HG03342 (cell line): ENCODE data around the gene EXOC8.

ENCODE experiments used
- ATAC-seq: cut with Tn5 transposase; IDR thresholded peaks from one replicate; pipeline ENCODE4 v1.9.1; 2021; ENCODE audit warnings: mild to moderate bottlenecking, moderate library complexity; ENCODE audit not compliant: unreplicated experiment

Gene EXOC8, protein sequence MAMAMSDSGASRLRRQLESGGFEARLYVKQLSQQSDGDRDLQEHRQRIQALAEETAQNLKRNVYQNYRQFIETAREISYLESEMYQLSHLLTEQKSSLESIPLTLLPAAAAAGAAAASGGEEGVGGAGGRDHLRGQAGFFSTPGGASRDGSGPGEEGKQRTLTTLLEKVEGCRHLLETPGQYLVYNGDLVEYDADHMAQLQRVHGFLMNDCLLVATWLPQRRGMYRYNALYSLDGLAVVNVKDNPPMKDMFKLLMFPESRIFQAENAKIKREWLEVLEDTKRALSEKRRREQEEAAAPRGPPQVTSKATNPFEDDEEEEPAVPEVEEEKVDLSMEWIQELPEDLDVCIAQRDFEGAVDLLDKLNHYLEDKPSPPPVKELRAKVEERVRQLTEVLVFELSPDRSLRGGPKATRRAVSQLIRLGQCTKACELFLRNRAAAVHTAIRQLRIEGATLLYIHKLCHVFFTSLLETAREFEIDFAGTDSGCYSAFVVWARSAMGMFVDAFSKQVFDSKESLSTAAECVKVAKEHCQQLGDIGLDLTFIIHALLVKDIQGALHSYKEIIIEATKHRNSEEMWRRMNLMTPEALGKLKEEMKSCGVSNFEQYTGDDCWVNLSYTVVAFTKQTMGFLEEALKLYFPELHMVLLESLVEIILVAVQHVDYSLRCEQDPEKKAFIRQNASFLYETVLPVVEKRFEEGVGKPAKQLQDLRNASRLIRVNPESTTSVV

DNA sequence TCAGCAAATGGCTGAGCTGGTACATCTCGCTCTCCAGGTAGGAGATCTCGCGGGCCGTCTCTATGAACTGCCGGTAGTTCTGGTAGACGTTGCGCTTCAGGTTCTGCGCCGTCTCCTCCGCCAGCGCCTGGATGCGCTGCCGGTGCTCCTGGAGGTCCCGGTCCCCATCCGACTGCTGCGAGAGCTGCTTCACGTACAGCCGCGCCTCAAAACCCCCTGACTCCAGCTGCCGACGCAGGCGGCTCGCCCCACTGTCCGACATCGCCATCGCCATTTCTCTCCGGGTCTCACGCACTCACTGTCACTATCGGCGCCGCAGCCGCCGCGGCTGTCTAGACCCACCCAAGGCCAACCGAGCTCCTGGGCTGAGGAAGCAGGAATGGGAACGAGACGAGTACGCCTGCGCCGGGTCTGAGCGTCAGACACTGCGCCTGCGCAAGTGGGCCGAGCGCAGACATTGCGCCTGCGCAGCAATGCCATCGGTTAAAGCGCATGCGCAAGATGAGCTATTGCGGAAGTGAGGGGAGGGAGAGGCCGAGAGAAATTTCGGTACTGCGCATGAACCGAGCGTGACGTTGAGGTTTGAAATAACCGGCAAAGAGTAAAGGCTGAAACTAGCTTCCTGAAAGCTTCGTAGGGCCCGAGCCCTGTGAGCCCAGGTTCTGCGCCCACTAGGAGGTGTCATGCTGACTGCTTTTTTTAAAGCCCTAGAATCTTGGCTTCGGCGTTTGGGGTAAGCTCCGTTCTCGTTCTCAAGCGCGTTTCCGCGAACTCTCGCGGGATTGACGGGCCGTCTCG is at the start of gene EXOC8:
Gene EXOC8 (minus strand): TSS at position 381 of the 798 bp plus-strand sequence. CDS start 107 bp downstream, at position 274.
- ATAC-seq = peak; percentile 66

DNA sequence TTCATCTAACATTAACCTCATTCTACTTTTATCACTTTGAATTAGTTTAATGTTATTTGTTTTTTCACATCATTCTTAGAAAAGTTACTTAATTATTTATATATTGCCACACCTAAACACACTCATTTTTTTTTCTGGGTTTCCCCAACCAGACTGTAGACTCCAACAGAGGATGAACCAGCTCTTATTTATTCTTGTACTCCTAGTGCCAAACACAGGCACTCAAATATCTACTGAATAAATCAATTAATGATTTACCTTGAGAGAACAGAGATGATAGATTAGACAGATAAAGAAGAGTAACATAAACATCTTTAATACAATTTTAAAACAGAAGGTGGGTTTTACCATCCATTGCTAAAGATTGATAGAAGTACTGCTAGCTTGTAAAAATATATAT is 48.8 kb upstream of the EXOC8 start:
- no peak for ATAC-seq

DNA sequence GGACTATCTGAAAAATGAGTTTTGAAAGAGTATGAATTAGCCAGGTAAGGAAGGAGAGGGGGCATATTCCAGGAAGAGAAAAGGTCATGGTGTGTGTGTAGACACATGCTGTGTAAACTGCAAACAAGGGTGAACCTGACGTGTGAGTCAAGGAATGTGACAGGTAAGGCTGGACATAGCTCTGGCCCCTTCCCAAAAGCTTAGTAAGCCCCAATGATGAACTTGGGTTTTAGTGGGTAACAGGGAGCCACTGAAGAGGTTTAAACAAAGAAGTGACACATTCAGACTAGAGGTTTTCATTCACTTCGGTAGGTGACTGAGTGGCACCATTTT is 47.7 kb upstream of the EXOC8 start:
- ATAC-seq = no peak

DNA sequence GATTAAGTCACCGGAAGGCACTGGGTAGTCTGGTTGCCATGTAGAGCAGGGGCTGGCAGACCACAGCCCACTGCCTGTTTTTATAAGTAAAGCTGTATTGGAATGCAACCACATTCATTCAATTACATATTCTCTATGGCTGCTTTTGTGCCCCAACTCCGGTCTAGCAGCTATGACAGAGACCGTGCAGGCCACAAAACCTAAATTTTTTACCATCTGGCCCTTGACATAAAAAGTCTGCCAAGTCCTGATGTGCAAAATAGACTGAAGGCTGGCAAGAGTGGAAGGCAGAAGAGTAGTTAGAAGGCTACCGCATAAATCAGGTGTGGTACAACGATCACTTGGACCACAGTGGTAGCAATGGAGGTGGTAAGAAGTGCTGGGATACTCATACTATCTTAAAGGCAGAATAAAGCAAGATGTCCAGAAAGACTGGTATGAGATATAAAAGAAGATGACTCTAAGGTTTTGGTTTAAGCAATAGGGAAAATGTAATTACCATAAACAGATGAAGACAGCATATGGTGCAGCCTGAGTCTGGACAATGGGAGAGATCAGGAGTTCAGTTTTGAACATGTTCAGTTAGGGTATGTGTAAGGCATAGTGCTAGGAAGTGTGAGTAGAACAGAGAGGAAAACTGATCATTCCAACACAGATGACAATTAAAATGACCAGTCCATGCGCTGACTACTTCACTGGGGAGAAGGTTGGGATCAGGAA is 47.2 kb upstream of the EXOC8 start:
- ATAC-seq = no peak

DNA sequence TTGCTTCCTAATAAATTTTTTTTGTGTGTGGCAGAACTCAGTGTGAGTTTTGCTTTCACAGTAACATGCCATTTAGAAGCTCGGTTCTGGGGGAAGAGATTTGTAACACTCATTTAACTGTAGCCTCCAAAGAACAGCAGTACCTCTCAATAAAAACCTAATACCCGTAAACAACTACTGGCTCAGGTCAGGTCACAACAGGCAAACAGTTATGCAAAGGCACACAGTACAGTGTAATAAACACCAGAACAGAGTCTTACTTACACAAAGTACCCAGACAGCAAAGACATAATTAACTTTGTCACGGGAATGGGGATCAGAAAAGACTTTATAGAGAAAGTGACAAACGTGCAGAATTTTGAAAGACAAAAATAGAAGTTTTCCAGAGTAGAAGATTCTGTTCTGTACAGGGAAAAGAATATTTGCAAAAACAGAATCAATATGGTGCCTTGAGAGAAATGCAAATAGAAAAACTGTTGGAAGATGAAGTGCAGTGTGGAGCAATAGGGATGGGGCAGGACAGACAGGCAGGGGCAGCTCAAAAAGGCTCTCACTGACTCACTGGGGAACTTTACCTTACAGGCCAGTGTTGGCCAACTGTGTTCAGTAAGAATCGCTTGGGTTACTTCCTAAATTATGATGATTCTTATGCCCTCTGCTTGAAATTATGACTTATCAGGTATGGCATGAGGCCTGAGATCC is 45.7 kb upstream of the EXOC8 start:
- no peak for ATAC-seq

DNA sequence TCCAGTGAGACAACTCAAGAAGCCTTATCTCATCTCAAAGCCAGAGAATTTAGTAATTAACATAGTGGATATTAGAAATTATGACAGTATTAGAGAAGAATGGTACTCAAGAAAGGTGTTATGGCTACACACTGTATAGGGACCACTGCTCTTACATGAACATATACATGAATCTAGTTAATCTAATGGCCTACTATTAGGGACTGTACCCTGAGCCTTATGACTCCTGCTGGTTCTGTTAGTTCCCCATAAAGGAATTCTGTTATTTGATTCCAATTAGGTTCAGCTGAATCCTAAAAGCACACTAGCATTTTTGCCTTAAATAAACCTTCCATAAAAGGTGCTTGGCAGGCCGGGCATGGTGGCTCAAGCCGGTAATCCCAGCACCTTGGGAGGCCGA is 44.8 kb upstream of the EXOC8 start:
- ATAC-seq = no peak

DNA sequence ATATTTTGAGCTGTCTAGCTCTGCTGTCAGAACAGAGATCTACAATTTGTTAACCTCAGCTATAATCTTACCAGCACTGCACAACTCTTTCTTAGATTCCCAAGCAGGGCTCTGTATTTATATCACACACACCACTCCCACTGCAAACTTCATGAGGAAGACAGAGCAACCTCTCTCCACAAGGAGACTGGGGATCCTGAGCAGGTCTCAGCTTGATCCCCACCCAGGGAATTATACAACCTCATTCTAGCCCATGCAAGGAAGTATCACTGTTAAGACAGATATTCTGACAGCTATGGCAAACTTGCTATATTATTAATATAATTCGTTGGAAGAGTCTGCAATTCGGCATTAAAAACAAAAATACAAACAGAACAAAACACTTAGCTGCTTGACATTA is 44.1 kb upstream of the EXOC8 start:
- ATAC-seq = no peak

DNA sequence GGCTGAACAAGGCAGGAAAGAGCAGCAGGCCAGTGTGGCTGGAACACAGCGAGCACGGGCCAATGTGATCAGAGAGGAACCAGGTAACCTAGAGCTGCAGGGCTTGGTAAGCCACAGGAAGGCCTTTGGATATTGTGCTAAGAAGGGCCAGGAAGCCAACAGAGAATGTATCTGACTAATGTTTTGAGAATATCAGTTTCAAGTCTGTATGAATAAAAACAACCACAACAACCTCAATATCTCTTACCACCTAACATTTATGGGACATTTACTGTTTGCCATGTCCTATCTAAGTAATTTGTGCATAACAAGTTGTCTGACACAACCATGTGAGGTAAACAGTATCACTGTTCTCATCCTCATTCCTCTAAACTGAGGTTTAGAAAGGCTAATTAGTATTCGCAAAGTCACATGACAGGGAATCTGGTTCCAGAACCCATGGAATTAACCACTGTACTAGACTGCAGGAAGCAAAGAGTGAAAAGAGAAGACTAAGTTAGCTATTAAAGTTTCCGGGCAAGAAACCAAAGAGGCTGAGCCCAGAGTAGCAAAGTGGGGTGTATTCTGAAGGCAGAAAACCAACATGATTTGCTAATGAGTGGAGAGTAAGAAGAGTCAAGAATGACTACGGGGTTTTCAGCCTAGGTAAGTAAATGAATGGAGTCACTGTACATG is 39.4 kb upstream of the EXOC8 start:
- peak; percentile 66 for ATAC-seq

DNA sequence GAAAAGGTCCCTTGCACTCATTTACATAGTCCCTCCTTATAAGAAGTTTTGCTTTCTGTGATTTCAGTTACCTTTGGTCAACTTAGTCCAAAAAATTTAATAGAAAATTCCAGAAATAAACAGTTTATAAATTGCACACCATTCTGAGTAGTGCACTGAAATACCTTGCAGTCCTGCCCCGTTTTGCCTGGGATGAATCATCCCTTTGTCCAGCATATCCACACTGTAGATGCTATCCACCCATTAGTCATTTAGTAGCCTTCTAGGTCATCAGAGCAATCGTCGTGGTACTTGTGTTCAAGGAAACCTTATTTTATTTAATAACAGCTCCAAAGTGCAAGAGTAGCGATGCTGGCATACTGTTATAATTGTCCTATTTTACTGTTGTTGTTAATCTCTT is 38.4 kb upstream of the EXOC8 start:
- ATAC-seq = no peak

DNA sequence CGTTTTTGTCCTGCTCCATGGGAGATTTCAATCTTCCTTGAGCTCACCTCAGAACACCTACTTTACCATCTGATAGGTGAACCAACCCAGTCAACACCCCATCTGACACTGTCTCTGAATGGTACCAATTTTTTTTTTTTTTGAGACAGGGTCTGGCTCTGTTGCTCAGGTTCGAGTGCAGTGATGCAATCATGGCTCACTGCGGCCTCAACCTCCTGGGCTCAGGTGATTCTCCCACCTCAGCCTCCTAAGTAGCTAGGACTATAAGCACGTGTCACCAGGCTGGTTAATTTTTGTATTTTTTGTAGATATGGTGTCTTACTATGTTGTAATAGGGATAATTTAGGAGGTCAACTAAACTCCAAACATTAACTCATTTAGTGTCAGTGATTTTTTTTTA is 36.7 kb upstream of the EXOC8 start:
- no peak for ATAC-seq

DNA sequence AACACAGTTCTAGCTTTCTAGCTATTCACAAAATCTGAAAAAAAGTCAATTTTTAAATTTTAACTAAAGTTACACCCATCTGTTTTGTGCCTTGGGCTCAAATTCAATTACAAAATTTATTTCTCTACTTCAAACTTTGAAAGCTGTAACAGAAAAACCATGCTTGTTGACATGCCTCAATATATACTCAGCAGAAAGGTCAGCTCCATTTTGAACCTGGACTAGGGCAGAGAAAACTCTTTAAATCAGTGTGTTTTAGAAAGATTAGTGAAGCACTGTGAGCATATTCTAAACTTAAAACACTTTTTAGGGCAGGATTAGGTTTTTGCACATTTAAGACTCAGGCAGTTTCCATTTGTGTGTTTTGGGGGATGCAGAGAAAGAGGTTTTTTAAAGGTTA is 34.8 kb upstream of the EXOC8 start:
- no peak for ATAC-seq

DNA sequence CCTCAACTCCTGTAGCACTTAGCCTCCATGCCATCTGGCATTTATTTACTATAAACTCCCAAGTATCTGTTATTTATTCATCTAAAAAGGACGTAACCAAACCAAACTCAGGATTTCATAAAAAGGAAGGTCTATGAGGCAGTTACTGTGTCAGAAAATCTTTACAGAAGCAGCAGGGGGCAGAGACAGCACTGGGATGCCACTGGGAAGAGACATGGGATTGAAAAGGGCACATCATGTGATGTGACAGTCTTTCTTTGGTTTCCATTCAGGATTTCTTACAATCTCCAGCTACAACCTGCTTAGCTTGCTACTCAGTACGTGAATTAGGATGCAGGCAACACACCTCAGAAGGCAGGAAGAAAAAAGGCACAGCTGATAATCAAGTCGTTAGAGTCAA is 31.6 kb upstream of the EXOC8 start:
- ATAC-seq = no peak

DNA sequence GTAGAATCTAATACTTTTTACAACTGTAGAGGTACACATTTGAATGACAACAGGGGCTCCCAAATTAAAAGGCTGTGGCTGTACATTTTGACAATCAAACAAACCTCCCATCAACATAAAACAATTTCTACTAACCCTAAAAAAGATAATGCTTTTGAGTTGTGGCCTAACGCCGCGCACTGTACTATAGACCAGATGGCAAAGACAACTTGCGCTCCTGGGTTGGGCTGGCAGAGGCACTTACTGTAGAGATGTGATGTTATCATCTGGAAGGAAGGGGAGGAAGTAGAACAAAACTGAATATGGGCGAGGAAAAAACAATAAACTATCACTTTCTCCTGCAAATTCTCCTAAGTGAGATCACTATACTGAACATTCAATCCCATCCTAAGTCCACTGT is 26.5 kb upstream of the EXOC8 start:
- no peak for ATAC-seq

DNA sequence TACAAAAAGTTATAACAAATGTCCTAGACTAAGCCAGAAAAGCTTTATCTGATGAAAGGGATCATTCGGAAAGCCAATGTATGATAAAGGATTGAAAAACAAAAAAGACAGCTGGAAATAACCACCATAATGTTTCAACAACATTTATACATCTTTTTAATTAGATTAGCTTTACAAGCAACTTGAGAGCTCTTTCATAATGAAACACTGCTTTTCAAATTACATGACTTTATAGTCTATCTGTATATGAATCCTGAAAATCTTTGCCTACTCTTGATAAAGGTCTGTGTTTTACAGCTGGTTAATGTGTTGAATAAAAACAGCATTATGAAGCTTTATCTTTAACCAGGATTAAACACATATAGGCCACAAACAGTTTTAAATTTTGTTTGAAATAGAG is 26.0 kb upstream of the EXOC8 start:
- ATAC-seq = no peak

DNA sequence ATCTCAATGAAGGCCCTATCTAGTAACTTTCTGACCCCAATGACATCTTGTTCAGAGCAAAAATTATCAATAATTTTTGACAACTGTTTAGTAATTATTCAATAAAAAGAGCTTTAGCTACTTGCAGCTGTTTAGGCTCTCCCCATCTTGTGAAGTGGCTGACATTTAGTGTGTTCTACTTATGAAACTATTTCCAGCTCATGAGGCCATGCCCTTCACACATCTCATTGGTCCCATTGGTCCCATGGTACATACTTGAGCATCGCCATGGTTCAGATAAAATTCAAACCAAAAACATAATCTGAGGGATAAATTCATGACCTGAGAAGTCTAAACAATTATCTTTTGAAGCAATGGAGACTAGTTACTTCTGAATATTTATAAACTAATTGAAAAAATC is 24.7 kb upstream of the EXOC8 start:
- no peak for ATAC-seq

DNA sequence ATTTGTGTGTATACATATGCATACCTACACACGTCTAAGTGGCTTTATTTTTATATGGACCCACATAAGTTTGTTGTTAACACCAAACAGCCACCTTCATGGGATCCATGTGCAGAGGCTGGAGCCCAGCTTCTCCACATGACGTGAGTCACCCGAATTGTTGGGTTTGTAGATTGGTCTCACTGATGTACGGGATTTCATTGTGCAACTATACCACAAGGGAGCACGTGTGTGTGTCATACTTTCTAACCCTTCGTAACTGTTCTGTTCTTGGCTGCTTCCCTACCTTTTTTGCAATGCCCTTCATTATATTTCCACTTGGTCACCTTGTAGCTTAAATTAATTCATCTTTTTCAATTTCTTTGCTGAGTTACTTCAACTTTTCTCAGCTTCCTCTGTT is 21.5 kb upstream of the EXOC8 start:
- no peak for ATAC-seq

DNA sequence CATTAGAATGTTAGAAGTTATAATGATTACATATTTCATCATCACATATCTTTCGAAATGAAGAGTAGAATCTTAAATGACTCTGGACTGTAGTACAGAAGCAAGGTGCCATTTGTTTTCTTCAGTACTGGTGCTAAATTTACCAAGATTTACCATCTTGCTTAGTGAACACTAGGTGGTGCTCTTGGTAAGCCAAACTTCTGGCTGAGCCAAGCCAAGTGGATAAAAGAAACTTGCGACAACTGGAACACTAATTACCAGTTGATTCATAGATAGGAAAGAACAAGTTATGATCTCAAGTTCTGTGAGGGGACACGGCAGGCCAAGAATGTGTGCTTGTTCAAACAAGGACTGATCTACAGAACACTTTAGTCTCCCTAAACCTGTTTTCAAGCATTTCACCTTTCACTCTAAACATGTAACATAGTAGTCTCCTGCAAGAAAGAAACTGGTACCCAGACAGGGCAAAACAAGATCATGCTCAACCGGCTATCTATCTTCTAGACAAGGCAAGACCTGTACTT is 20.2 kb upstream of the EXOC8 start:
- ATAC-seq = peak; percentile 88

DNA sequence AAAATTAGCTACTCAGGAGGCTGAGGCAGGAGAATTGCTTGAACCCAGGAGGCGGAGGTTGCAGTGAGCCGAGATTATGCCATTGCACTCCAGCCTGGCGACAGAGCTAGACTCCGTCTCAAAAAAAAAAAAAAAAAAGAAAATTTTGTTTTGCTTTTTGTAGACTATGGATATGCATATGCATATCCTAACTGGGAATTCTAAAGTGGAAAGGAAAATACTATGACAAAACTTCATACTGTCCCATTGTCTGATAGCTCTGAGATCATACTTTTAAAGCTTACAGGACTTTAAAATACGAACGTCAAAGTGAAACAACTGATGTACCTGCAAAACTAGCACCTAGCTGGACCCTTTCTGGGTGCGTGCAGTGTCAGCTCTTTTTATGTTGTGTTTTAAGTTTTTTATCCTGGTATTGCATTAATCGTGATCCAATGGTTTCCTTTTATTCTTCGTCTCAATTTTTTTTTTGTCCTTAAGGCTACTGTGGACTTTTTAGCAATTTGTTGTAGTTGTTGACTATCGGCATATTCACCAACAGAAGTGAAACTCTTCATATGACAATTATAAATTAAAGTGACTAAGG is 19.6 kb upstream of the EXOC8 start:
- peak; percentile 10 for ATAC-seq

DNA sequence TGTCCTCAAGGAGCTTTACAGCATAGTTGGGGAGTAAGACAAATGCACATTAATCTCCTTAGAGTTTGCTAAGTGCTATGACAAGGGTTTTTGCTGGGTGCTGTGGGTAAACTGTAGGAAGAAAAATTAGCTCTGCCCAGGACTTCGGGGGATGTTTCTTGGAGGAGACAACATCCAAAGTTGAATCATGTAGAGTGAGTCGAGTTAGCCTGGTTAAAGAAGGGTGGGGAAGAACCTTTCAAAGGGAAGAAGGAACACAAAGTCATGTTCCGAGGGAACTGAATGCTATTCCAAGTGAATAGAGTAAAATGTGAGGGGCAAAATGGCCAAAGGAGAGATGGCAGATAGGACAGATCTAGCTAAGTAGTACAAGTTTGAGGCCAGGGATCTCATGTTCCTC is 17.5 kb upstream of the EXOC8 start:
- ATAC-seq = no peak
